GM19025 (cell line): ENCODE data around the gene ELP5.

Experiments used
- ATAC-seq: cut with Tn5 transposase; IDR thresholded peaks from one replicate; pipeline ENCODE4 v1.9.1; 2021; ENCODE audit warnings: mild to moderate bottlenecking, low read depth, moderate library complexity; ENCODE audit not compliant: unreplicated experiment

Gene ELP5

DNA sequence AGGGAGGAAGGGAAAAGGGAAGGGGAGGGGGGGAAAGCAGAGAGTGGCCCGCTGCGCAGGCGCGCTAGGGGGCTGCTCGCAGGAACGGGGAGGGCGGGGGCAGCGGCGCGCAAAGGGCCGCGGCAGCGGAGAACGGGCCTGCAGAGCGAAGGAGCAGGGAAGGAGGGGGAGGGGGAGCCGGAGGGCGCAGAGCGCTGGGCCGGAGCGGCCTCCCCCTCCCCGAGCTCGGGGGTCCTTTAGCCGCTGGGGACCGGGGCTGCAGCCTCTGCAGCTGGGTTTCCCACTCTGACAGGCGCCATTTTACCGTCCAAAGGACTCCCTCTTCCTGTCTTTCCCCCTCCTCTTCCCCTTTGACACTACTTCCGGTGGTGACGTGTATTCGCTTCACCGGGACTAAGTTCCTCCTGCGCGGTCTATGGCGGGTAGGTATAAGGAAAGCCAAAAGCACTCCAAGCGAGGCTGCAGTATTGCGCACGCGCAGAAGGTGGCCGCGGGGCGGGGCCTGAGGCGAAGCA lies 297 bp upstream of the ELP5 start, which contains the start of gene CTDNEP1:
Gene CTDNEP1 (minus strand): TSS at position 74 of the 515 bp plus-strand sequence. CDS start 438 bp downstream, outside the sequence.
- peak; percentile 89 for ATAC-seq

DNA sequence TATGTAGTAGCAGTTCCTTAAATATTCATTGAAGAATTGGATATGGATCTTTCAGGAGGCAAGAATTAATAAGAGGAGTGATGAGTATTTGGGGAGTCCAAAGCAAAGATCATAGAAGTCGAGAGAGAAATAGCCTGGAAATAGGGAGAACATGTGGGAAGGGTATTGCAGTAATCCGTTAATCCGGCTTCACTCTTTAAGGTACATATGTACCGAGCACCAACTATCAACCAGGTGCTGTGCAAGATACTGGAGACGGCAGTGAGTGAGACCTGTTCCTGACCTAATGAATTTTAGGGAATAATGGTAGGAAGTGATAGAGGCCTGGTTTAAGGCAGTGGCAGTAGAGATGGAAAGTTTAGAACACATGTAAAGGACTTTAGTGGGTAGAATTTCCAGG lies 1.1 kb downstream of the ELP5 start:
- ATAC-seq, result no peak

DNA sequence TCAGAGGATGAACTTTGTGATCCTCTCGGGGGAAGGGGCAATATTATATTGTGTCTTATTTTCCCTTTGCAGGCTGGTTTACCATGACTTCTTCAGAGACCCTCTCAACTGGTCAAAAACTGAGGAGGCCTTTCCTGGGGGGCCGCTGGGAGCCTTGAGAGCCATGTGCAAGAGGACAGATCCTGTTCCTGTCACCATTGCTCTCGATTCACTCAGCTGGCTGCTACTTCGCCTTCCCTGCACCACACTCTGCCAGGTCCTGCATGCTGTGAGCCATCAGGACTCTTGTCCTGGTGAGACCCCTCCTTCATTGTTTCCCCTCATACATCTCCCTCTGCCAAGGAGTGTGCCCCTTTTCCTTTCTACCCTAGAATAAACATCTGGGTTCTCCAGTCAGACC lies 2.5 kb downstream of the ELP5 start:
- ATAC-seq, result no peak

DNA sequence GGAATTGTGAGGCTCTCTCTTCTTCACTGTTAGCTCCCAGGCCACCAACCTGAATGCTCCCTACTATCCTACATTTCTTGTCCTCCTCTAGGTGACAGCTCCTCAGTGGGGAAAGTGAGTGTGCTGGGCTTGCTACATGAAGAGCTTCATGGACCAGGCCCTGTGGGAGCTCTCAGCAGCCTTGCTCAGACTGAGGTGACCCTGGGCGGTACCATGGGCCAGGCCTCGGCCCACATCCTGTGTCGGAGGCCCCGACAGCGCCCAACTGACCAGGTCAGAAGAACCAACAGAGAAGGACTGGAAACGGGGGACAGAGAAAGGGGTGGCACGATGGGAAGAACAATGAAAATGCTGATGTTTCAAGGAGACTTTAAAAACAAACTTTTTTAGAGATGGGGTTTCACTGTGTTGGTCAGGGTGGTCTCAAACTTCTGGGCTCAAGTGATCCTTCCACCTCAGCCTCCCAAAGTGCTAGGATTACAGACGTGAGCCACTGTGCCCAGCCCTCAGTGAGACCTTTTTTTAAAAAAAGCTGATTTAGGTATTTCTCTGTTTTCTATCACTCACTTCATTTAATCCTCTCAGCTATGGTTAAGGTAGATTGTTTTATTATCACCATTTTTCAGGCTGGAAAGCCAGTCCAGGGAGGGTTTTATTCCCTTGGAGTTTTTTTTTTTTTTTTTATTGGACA lies 4.9 kb downstream of the ELP5 start:
- no peak for ATAC-seq

DNA sequence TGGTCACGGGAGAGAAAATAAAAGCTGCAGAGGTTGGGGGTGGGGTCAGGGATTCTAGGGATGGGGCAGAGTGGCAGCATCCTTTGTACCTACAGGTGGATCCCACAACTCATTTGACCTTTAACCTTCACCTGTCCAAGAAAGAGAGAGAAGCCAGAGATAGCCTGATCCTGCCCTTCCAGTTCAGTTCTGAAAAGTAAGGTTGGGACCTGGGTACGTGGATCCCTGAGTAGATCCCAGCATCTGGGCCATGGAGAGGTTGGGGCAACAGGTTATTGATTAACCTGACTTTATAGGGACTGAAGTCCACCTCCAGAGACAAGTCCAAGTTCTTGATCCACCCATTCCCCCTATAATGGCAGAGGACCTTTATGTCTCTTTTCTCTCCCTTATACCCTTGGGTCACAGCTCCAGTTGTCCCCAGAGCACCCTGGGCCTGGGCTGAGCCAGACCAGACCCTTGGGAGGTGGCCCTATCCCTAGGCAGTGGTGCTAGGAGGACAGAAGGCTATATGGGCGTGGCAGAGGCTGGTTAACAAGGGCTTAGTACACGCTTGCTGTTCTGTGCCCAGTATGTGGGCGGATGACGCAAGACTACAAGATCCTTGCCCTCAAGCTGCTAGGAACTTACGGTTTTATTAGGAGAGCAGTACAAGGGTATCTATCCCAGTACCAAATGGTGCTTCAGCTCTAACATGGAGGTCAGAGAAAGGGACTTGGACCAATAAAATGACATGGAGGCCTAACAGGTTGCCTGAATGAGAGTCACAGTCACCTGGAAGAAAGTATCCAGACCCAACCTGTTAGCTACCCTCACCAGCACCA lies 6.9 kb downstream of the ELP5 start:
- no peak for ATAC-seq

DNA sequence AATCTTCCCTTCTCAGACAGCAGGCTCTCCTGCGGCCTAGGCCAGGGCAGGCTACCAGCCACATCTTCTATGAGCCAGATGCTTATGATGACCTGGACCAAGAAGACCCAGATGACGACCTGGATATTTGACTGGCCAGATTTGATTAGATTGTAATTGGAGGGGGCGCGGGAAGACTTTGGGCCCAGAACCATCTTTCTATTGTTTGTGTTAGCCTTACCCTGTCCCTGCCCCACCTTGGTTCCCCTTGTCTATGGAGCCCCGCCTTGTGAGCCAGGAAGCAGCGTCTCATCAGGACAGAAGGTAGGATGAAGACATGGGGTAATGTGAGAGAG lies 7.5 kb downstream of the ELP5 start:
- ATAC-seq, result no peak

DNA sequence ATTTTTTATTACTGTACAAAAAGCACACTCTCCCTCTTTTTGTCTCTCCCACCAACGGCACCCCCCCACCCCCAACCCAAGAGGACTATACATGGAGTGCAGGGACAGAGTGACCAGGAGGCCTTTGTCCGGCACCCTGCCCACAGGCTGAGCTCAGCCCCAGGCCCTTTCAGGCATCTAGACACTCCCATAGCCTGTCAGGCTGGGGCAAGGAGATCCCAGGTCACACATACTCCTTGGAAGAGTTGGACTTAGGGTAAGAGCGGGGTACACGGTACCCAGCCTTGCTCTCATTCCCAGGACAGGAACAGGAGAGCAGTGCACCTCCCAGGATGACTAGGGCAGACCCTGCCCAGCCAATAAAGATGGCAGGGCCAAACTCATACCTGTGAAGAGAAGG lies 8.1 kb downstream of the ELP5 start:
- no peak for ATAC-seq

DNA sequence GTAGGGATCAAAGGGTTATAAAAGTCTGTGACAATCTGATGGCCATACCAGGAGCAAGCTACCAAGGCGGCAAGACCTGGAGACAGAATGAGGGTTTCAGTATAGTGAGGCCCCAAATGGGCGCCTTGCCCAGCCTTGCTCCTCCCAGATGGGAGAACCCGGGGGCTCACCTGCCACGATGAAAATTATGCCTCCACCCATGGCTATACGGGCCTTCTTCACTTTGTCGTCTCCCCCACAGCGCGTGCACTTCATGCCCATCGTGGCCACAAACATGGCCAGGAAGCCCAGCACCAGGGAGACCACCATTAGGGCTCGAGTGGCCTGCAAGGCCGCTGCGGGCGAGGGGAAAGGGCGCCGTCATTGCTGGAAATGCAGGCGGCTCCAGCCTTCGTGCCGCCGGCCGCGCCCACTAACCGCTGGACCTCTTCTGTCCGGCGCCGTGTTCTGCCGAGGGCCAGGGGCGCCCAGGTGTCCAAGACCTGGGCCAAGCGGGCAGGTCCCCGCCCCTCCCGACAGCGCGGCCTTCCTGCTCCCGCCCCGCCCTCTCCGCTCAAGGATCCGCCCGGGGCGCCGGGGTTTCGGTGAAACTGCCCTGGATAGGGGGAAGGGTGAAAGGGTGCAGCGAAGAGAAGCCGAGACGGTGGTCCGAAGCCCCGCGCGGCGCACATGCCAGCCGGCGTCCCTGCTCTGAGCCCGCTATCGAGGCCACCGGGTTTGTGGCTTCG lies 8.8 kb downstream of the ELP5 start:
- no peak for ATAC-seq

DNA sequence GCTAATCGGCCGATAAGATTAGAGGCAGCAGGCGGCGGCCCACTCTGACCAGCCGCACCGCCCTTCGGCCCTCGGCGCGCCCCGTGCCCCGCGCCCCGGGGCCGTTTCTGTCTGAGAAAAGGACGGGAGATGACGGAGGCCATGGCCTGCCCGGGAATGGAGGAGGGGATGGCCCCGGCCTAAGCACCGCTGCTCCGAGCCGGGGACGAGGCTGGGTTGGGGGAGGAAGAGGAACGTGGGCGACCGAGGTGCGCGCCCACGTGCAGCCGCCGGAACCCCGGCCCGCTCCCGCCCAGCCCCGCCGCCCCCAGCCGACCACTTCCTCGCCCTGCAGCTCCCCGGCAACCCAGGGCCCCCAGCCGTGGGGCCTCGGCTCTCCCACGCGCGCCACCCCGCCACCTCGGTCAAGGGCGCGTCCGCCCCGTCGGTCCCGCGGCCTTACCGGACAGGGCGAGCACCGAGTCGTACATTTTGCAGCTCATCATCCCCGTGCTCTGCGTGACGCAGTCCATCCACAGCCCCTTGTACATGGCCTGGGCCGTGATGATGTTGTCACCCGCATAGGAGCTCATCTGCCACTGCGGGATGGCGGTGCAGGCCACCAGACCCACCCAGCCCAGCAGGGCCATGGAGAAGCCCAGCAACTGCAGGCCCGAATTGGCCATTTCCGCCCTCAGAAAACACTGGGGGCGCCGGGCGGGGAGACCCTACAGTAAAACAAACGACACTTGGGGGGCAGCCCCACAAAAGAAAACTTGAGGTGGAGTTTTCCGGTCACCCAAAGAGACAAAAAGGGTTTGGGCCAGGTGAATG lies 9.6 kb downstream of the ELP5 start:
- ATAC-seq, result no peak

DNA sequence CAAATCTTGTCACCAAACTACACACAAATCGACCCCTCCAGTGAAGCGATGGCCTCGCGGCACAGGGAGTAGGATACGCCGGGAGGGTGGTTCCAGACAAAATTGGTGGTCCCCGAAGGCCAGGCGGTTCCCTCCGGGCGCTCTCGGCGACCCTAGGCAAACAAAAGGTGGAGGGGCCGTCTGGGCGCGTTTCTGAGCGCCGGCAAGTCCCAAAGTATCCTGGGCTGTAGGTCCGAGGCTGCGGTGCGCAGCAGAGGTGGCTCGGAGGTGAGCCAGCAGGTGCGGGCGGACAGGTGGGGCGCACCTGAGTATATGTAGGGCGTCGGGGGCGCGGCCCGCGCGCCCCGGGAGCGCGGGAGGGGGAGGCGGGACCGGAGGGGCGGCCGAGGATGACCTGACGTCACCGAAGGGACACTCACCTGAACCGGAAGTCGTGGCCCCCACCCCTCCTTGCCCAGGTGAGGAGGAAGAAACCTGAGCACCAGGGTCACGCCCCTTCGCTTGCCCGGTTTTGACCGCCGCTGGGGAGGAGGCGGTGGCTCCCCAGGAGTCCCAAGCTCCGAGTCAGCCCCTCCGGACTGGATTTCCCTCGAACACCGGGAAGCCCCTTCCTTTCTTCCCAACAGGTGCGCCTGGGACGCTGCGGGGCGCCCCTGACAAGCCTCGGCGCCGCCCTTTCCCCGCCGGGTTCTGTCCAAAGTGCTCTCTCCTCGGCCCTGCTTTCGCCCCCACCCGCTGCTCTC lies 10.3 kb downstream of the ELP5 start, which contains the start of gene CLDN7:
Gene CLDN7 (minus strand): TSS at position 287 of the 743 bp plus-strand sequence. CDS start 435 bp downstream, outside the sequence.
- ATAC-seq, result no peak

DNA sequence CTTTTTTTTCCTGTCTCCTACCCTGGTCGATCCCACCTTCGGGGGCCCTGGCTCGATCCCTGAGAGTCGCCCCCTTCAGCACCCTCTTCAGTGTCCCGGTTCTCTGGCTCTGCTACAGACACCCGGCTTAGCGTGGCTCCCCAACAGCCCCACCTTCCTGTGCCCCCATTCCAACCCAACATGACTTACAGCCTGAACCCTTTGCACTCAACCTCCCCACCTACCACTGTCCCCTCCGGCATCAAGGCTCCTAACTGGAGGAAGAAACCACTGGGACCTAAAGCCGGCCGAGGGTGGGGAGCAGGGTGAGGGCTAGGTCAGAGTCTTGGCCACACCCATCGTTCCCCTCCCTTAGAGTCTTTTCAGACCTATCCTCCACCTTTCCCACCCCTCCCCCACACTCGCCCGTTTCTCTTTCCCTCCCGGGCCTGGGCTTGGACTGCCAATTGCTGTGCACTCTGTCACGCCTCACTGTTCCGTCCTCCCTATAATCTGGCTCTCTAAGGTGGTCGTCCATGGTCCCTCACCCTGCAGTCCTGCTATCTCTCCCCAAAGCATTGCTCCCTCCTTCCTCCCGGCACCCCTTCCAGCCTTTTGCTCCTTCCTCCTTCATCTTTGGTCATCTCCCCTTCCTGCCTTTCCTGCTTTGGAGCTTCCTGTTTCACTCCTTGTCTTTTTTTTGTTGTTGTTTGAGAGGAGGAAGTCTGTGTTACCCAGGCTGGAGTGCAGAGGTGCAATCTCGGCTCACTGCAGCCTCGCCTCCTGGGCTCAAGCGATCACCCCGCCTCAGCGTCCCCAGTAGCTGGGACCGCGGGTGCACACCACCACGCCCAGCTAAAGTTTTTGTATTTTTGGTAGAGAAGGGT lies 11.2 kb downstream of the ELP5 start:
- ATAC-seq, result no peak

DNA sequence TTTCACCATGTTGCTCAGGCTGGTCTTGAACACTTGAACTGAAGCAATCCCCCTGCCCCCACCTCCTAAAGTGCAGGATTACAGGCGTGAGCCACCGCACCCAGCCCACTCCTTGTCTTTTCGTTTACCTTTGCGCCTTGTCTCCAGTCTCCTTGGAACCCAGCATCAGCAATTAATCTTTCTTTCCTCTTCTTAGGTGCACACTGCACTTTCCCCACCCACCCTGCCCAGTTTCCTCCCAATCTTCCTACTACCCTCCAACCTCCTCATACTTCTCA lies 11.7 kb downstream of the ELP5 start:
- ATAC-seq, result no peak

DNA sequence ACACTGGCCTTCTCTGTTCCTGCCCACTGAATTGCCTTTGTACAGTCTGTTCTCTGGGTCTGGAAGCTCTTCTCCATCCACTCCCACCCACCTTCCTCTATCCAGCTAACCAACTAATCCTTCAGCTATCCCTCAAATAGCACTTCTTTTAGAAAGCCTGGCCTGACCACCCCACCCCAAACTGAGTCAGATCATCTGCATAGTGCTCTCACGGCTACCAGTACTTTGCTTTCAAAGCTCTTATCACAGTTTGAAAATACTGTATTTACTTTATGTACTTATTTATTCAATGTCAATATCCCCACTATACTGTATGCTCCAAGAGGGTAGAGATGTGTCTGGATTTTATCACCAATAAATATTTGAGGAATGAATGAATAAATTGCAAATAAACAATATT lies 14.8 kb downstream of the ELP5 start:
- no peak for ATAC-seq

DNA sequence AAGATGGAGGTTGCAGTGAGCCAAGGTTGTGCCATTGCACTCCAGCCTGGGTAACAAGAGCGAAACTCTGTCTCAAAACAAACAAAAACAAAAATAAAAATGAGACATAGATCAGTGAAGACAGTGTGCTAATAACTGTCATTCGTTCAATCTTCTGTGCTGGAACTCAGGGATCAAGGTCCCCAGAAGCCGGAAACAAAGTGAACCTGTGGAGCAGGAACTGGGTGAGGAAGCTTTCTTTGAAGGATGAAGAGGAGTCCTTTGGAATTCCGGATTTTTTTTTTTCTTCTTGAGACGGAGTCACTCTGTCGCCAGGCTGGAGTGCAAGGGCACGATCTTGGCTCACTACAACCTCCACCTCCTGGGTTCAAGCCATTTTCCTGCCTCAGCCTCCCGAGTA lies 27.4 kb downstream of the ELP5 start:
- no peak for ATAC-seq

DNA sequence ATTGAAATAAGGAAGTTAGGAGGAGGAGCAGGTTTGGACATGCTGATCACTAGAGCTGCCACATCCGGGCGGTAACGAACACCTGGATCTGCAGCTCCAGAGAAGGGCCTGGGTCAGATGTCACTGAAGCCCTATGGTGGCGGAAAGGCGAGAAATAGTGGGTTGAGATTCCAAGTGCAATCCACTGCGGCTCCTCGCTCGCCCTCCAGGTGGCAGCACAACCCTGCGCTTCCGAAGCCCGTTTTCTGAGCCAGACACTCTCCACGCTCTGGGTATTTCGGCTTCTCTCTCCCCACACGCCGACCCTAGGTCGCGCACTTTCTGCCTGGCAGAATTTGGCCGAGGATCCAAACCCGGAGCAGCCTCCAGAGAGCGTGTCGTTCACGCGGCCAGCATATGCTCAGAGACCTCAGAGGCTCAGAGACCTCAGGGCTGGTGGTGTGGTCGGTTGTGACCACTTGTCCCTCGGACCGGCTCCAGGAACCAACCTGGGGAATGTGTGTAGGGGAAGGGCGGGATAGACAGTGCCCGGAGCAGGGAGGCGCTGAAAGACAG lies 28.6 kb downstream of the ELP5 start:
- peak; percentile 51 for ATAC-seq

DNA sequence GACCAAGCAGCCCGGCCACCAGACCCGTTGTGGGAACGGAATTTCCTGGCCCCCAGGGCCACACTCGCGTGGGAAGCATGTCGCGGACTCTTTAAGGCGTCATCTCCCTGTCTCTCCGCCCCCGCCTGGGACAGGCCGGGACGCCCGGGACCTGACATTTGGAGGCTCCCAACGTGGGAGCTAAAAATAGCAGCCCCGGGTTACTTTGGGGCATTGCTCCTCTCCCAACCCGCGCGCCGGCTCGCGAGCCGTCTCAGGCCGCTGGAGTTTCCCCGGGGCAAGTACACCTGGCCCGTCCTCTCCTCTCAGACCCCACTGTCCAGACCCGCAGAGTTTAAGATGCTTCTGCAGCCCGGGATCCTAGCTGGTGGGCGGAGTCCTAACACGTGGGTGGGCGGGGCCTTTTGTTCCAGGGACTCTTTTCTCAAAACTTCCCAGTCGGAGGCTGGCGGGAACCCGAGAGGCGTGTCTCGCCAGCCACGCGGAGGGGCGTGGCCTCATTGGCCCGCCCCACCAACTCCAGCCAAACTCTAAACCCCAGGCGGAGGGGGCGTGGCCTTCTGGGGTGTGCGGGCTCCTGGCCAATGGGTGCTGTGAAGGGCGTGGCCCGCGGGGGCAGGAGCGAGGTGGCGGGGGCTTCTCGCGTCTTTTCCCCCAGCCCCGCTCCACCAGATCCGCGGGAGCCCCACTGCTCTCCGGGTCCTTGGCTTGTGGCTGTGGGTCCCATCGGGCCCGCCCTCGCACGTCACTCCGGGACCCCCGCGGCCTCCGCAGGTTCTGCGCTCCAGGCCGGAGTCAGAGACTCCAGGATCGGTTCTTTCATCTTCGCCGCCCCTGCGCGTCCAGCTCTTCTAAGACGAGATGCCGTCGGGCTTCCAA lies 29.3 kb downstream of the ELP5 start, which contains the start of gene SLC2A4:
Gene SLC2A4 (plus strand): TSS at position 645 of the 879 bp plus-strand sequence. CDS start 217 bp downstream, at position 862.
- ATAC-seq, result no peak

DNA sequence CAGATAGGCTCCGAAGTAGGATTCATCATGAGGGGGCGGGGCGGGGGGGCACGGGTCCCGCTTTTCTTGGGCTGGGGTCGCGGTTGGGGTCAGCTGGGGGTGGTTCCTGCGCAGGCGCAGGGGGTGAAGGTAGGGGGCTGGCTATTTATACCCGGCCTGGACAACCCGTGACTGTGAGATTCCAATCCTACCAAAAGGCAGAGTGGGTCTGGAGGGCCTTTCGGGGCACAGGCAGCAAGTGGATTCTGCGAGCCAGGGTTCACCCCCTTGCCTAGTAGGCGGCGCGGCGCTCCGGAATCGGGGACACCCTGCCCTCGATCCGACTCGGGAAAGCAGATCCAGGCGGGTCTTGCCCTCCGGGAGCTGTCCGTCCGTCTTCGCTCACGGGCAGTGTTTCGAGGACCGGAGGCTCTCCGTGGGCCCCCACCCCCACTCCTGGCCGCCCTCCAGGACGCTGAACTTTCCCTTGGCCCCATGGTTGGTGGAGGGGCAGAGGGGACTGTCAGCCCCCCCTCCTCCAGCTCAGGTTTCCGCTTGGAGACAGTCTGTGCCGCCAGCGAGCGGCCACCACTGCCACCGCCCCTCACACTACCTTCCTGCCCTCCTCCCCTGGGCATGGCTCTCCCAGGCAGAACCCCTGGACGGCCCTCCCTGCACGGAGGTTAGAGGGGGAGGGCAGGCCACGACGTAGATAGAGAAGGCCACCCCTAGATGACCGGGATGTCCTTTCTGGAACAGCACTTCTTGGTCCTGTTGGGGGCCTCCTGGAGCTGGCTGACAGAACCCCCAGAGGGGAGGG lies 30.1 kb downstream of the ELP5 start:
- no peak for ATAC-seq
